H9 (cell line): ENCODE results near the gene ZSCAN16. TPM values are rescaled to one million over a fixed set of nuclear protein-coding genes. Genes with fewer than 3 reads are reported as not detected.
A peak's percentile ranks its signal among the peaks of the same experiment; 100 is the strongest.

Source experiments
- DNase-seq: peaks from one replicate; pipeline ENCODE4 v3.0.0-alpha.2; 2017
- H2AFZ ChIP-seq: one replicate; pipeline ENCODE4 v1.6.1; 2013; ENCODE audit warnings: mild to moderate bottlenecking, low read length, control low read depth, moderate library complexity
- H2AK5ac ChIP-seq: 2 replicates; pipeline ENCODE4 v1.6.1; 2013; ENCODE audit warnings: low read length, control low read depth, mixed read lengths; ENCODE audit not compliant: insufficient read length
- H2BK120ac ChIP-seq: one replicate; pipeline ENCODE4 v1.6.1; 2013; ENCODE audit warnings: low read depth, mild to moderate bottlenecking, low read length, control low read depth, inconsistent platforms; ENCODE audit not compliant: poor library complexity, severe bottlenecking
- H2BK12ac ChIP-seq: 2 replicates; pipeline ENCODE4 v1.6.1; 2013; ENCODE audit warnings: low read length, control low read depth, mixed read lengths, low read depth; ENCODE audit not compliant: insufficient read length
- H2BK15ac ChIP-seq: 2 replicates; pipeline ENCODE4 v1.6.1; 2013; ENCODE audit warnings: low read depth, low read length, control low read depth
- H2BK20ac ChIP-seq: one replicate; pipeline ENCODE4 v1.6.1; 2013; ENCODE audit warnings: low read depth, mild to moderate bottlenecking, low read length, control low read depth, inconsistent platforms; ENCODE audit not compliant: poor library complexity, severe bottlenecking
- H2BK5ac ChIP-seq: 2 replicates; pipeline ENCODE4 v1.6.1; 2013; ENCODE audit warnings: low read length, control low read depth, mixed read lengths; ENCODE audit not compliant: insufficient read length
- H3K14ac ChIP-seq: 2 replicates; pipeline ENCODE4 v1.6.1; 2013; ENCODE audit warnings: low read length, control low read depth; ENCODE audit not compliant: insufficient read depth
- H3K18ac ChIP-seq: 2 replicates; pipeline ENCODE4 v1.6.1; 2013; ENCODE audit warnings: low read depth, mild to moderate bottlenecking, mixed read lengths, low read length, control low read depth; ENCODE audit not compliant: insufficient read length
- H3K23ac ChIP-seq: 2 replicates; pipeline ENCODE4 v1.6.1; 2013; ENCODE audit warnings: low read length, control low read depth, mixed read lengths, low read depth; ENCODE audit not compliant: insufficient read length
- H3K23me2 ChIP-seq: 2 replicates; pipeline ENCODE4 v1.6.1; 2013; ENCODE audit warnings: low read depth, mild to moderate bottlenecking, mixed read lengths, low read length, control low read depth; ENCODE audit not compliant: insufficient read length, poor library complexity, severe bottlenecking
- H3K27ac ChIP-seq: 2 replicates; pipeline ENCODE4 v1.5.1; 2013; ENCODE audit warnings: low read length, control low read depth, mixed read lengths, low read depth; ENCODE audit not compliant: insufficient read length
- H3K27me3 ChIP-seq: 2 replicates; pipeline ENCODE4 v1.6.1; 2013; ENCODE audit warnings: low read length, control low read depth, inconsistent platforms; ENCODE audit not compliant: insufficient read depth
- H3K4ac ChIP-seq: 2 replicates; pipeline ENCODE4 v1.6.1; 2013; ENCODE audit warnings: low read depth, mild to moderate bottlenecking, control low read depth, inconsistent platforms, low read length, moderate library complexity
- H3K4me1 ChIP-seq: 2 replicates; pipeline ENCODE4 v1.6.1; 2013; ENCODE audit warnings: low read length, control low read depth, inconsistent platforms; ENCODE audit not compliant: insufficient read depth
- H3K4me2 ChIP-seq: 2 replicates; pipeline ENCODE4 v1.6.1; 2013; ENCODE audit warnings: low read length, control low read depth, mixed read lengths; ENCODE audit not compliant: insufficient read length, insufficient read depth
- H3K56ac ChIP-seq: 2 replicates; pipeline ENCODE4 v1.6.1; 2013; ENCODE audit warnings: low read depth, mild to moderate bottlenecking, mixed read lengths, low read length, control low read depth; ENCODE audit not compliant: insufficient read length
- H3K79me1 ChIP-seq: 2 replicates; pipeline ENCODE4 v1.6.1; 2013; ENCODE audit warnings: low read depth, mild to moderate bottlenecking, moderate library complexity, low read length, control low read depth, inconsistent platforms; ENCODE audit not compliant: insufficient read depth, poor library complexity, severe bottlenecking
- H3K79me2 ChIP-seq: 2 replicates; pipeline ENCODE4 v1.6.1; 2013; ENCODE audit warnings: low read length, control low read depth, inconsistent platforms; ENCODE audit not compliant: insufficient read depth
- H3K9ac ChIP-seq: 2 replicates; pipeline ENCODE4 v1.6.1; 2013; ENCODE audit warnings: low read length, control low read depth, mixed read lengths; ENCODE audit not compliant: insufficient read length; ENCODE audit errors: extremely low read depth
- H3K9me3 ChIP-seq: one replicate; pipeline ENCODE4 v1.6.1; 2013; ENCODE audit warnings: low read depth, low read length, inconsistent platforms; ENCODE audit not compliant: control insufficient read depth
- H3T11ph ChIP-seq: one replicate; pipeline ENCODE4 v1.6.1; 2013; ENCODE audit warnings: mild to moderate bottlenecking, low read length, control low read depth, inconsistent platforms
- H4K20me1 ChIP-seq: one replicate; pipeline ENCODE4 v1.6.1; 2013; ENCODE audit not compliant: control insufficient read depth, insufficient read length, insufficient read depth
- H4K5ac ChIP-seq: 2 replicates; pipeline ENCODE4 v1.6.1; 2013; ENCODE audit warnings: low read depth, mild to moderate bottlenecking, mixed read lengths, low read length, control low read depth; ENCODE audit not compliant: insufficient read length
- H4K8ac ChIP-seq: replicated peaks from 2 replicates; pipeline ENCODE4 v1.6.1; 2013; ENCODE audit warnings: low read length, control low read depth, mixed read lengths, low read depth; ENCODE audit not compliant: insufficient read length
- H4K91ac ChIP-seq: 2 replicates; pipeline ENCODE4 v1.6.1; 2013; ENCODE audit warnings: low read depth, mild to moderate bottlenecking, moderate library complexity, mixed read lengths, low read length, control low read depth; ENCODE audit not compliant: insufficient read length
- H3K27ac Mint-ChIP-seq, 3 experiments: 2 replicates in 2 of 3; 3 replicates in 1 of 3; pipeline ENCODE4 v1.8.0; 2020 to 2021; ENCODE audit warnings: mixed read lengths in 3 of 3, mild to moderate bottlenecking in 1 of 3, moderate library complexity in 1 of 3
- H3K27me3 Mint-ChIP-seq: 2 replicates; pipeline ENCODE4 v1.8.0; 2021; ENCODE audit warnings: low read depth, mild to moderate bottlenecking, moderate library complexity, mixed read lengths
- H3K36me3 Mint-ChIP-seq, 3 experiments: 2 replicates in 2 of 3; 3 replicates in 1 of 3; pipeline ENCODE4 v1.8.0; 2020 to 2021; ENCODE audit warnings: low read depth in 3 of 3, mixed read lengths in 3 of 3; ENCODE audit not compliant: insufficient read depth in 1 of 3
- H3K4me1 Mint-ChIP-seq, 2 experiments: 2 replicates each; pipeline ENCODE4 v1.8.0; 2020; ENCODE audit warnings: mixed read lengths in 2 of 2
- H3K4me3 Mint-ChIP-seq, 2 experiments: 2 replicates in 1 of 2; 3 replicates in 1 of 2; pipeline ENCODE4 v1.8.0; 2020 to 2021; ENCODE audit warnings: mild to moderate bottlenecking in 2 of 2, mixed read lengths in 2 of 2, moderate library complexity in 1 of 2
- H3K9me3 Mint-ChIP-seq, 2 experiments: 2 replicates in 1 of 2; 3 replicates in 1 of 2; pipeline ENCODE4 v1.8.0; 2020; ENCODE audit warnings: mild to moderate bottlenecking in 2 of 2, mixed read lengths in 2 of 2, moderate library complexity in 1 of 2
- CTCF ChIP-seq: fragments of 200-600 bp; sonication (generic); conservative IDR thresholded peaks from 3 replicates; pipeline ENCODE4 v1.8.0; 2021; ENCODE audit warnings: antibody characterized with exemption, mild to moderate bottlenecking
- WGBS: extraction: QIAGEN DNeasy Blood & Tissue Kit; methylation state at CpG from one replicate; pipeline ENCODE4 v1.1.7; 2013; ENCODE audit warnings: missing lambda C conversion rate, low lambda C conversion rate, mixed read lengths; ENCODE audit not compliant: insufficient read length; ENCODE audit errors: extremely low coverage; 5-methylcytosine and 5-hydroxymethylcytosine counted together
- total RNA-seq: library from RNA; stranded (reverse); gene quantifications from 2 replicates; pipeline ENCODE4 v1.2.1, GENCODE V29; 2021

The ZSCAN16 gene
- total RNA-seq, 1 experiment from 2014 or later = 11.0 TPM

- no peak overlapping the region for H2BK5ac ChIP-seq
- H3K14ac ChIP-seq = no peak overlapping the region
- no peak overlapping the region for H2BK20ac ChIP-seq
- Mint-ChIP-seq H3K36me3 (peaks cover 0 to 17% (median 6%) of the 10 kb centered on the region in 3 experiments; a peak in 5 of 7 replicates), H3K9me3 (no peaks in the 10 kb centered on the region), H3K4me1 (peaks cover 19 to 23% of the 10 kb centered on the region in 2 experiments), H3K4me3 (peak overlapping the region; percentile 90 to 97), H3K27ac (no peak overlapping the region; a peak in 1 of 7 replicates), H3K27me3 (peaks cover 16% of the 10 kb centered on the region)
- TF ChIP-seq CTCF = no peak
- H2BK120ac ChIP-seq = no peak overlapping the region
- WGBS = no CpG with 5 or more reads among the region's 3 CpGs
- no peaks in the 10 kb centered on the region for H4K20me1 ChIP-seq
- H3K4me2 ChIP-seq = peak overlapping the region; percentile 75
- H3K27ac ChIP-seq = no peak overlapping the region
- H2BK12ac ChIP-seq = no peak overlapping the region
- no peak overlapping the region for H4K91ac ChIP-seq
- H3K79me2 ChIP-seq = no peaks in the 10 kb centered on the region; the same call in 1 of the 2 replicates
- no peak overlapping the region for H2AK5ac ChIP-seq
- H3K18ac ChIP-seq = no peak overlapping the region
- H3K79me1 ChIP-seq = no peaks in the 10 kb centered on the region
- no peak overlapping the region for H3T11ph ChIP-seq
- H3K4ac ChIP-seq = no peak overlapping the region
- peaks cover 19% of the 10 kb centered on the region for H3K23me2 ChIP-seq
- H3K9ac ChIP-seq = no peak overlapping the region
- H2BK15ac ChIP-seq = no peak overlapping the region
- peaks cover 4% of the 10 kb centered on the region; the same call in 1 of the 2 replicates for H3K4me1 ChIP-seq
- H3K23ac ChIP-seq = peak overlapping the region; percentile 7
- no peak overlapping the region for H4K8ac ChIP-seq
- H3K9me3 ChIP-seq = no peaks in the 10 kb centered on the region
- DNase-seq = no peak
- H3K27me3 ChIP-seq = no peaks in the 10 kb centered on the region; the same call in 1 of the 2 replicates
- H3K56ac ChIP-seq = no peak overlapping the region
- no peak overlapping the region for H2AFZ ChIP-seq
- no peak overlapping the region for H4K5ac ChIP-seq
Observed at GRCh38 chr6:28135393-28135792, 11.0 kb downstream of the ZSCAN16 start.
